HUES64 (cell line): Measurements from ENCODE around the gene SPACA9.

Source experiments
- H3K27ac ChIP-seq: 2 replicates; pipeline ENCODE4 v1.7.0; 2013; ENCODE audit warnings: low read depth, low read length, inconsistent platforms
- H3K27me3 ChIP-seq: 2 replicates; pipeline ENCODE4 v1.6.1; 2013; ENCODE audit warnings: mild to moderate bottlenecking, low read length; ENCODE audit not compliant: insufficient read depth
- H3K36me3 ChIP-seq: 2 replicates; pipeline ENCODE4 v1.6.1; 2013; ENCODE audit warnings: mild to moderate bottlenecking, low read length; ENCODE audit not compliant: insufficient read depth
- H3K4me1 ChIP-seq: 2 replicates; pipeline ENCODE4 v1.6.1; 2013; ENCODE audit warnings: mild to moderate bottlenecking, low read length, moderate library complexity; ENCODE audit not compliant: insufficient read depth
- H3K4me3 ChIP-seq: 2 replicates; pipeline ENCODE4 v1.5.1; 2013; ENCODE audit warnings: mild to moderate bottlenecking, low read length, moderate library complexity
- H3K9ac ChIP-seq: 2 replicates; pipeline ENCODE4 v1.6.1; 2013; ENCODE audit warnings: mild to moderate bottlenecking, low read depth, low read length
- H3K9me3 ChIP-seq: 2 replicates; pipeline ENCODE4 v1.6.1; 2013; ENCODE audit warnings: low read depth, low read length; ENCODE audit not compliant: insufficient read depth
- WGBS: fragments of 150-250, 120-280 bp; methylation state at CpG from one replicate; pipeline ENCODE4 v1.1.7; 2013; ENCODE audit warnings: missing lambda C conversion rate; 5-methylcytosine and 5-hydroxymethylcytosine counted together

Gene SPACA9

DNA sequence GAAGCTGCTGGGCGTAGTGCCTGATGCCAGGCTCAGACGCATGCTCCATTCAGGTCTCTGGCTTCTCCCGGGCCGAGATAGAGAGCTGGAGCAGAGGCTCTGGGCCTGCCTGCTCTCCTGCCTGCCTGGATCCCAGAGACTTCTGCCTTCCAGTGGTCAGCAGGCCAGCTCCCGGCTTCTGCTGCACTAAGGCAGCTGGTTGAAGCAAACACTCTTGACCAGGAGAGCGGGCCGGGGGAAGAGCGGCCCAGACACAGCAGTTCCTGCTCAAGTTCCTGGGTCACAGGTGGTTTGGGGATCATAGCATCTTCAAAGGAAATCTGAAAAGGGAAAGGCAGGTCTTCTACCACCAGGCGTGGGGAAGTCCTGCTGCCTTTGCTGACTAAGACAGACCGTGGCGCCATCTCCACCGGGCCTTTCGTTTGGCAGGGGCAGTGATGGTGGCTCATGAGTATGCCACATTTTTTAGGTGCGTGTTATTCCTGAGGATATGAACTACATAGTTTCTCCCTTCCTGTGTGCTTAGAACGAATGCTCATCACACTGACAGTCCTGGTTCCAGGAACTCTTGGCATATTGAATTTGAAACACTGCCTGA is 31.7 kb upstream of the SPACA9 start:
- Histone ChIP-seq H3K4me1 (peaks cover 6% of the 10 kb centered on the region; the same call in 1 of the 2 replicates), H3K9ac (no peak overlapping the region), H3K27ac (no peak overlapping the region), H3K4me3 (no peak overlapping the region), H3K9me3 (no peaks in the 10 kb centered on the region), H3K36me3 (no peaks in the 10 kb centered on the region), H3K27me3 (no peaks in the 10 kb centered on the region)
- WGBS, result 90% methylated on average over 15 of the region's 15 CpGs

DNA sequence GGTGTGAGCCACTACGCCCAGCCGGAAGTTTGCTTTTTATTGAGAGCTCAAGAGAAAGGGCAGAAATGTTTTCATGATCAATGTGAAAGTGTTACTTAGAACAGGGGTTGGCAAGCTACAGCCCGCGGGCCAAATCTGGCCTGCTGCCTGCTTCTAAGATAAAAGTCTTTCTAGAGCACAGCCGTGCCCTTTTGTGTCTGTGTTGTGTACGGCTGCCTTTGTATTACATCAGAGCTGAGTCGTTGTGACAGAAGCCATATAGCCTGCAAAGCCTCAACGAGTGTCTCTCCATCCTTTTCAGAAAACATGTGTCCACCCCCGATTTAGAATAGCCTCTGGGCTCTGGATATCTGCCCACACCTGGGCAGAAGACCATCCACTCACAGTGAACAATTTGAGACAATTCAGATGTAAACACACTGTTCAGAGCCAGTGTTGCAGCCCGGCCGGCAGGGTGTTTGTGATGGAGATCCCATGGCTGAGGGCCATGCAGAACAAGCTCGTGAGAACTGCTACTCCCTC is 29.5 kb upstream of the SPACA9 start:
- H3K4me3 ChIP-seq, result no peak overlapping the region
- H3K27ac ChIP-seq, result no peak overlapping the region
- peaks cover 6% of the 10 kb centered on the region; the same call in 1 of the 2 replicates for H3K4me1 ChIP-seq
- no peaks in the 10 kb centered on the region for H3K36me3 ChIP-seq
- no peaks in the 10 kb centered on the region for H3K9me3 ChIP-seq
- H3K9ac ChIP-seq, result no peak overlapping the region
- 73% methylated on average over 12 of the region's 12 CpGs for WGBS
- no peaks in the 10 kb centered on the region for H3K27me3 ChIP-seq

DNA sequence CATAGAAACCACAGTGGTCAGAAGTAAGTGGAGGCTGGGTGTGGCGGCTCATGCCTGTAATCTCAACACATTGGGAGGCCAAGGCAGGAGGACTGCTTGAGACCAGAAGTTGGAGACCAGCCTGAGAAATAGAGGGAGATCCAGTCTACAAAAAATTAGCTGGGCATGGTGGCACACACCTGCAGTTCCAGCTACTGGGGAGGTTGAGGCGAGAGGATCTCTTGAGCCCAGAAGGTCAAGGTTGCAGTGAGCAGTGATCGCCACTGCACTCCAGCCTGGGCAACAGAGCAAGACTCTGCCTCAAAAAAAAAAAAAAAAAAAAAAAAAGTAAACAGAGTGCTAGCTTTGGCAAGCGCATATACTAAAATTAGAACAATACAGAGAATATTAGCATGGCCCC is 25.2 kb upstream of the SPACA9 start:
- H3K9me3 ChIP-seq, result no peaks in the 10 kb centered on the region
- WGBS, result 97% methylated on average over 3 of the region's 4 CpGs

DNA sequence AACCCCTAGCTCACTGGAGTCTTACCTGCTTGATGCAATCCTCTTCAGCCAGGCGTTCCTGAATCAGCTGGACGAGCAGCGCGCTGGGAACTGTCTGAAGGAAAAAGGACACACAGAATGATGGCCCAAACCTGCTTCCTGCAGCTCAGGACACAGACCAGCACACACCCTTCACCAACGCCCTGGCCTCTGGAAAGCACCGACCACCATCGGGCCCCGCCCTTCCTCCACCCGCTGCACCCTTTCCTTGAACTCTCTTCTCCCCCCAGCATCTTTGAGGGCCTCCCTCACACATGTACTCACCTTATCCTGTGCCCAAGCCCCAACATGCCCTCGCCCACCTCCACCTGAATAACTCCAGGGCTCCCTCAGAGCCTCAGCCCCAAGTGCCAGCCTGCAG is 23.9 kb upstream of the SPACA9 start:
- H3K36me3 ChIP-seq, result no peaks in the 10 kb centered on the region
- no peaks in the 10 kb centered on the region for H3K9me3 ChIP-seq
- H3K9ac ChIP-seq, result no peak overlapping the region
- WGBS, result 93% methylated on average over 10 of the region's 10 CpGs
- no peak overlapping the region for H3K4me3 ChIP-seq
- H3K27ac ChIP-seq, result no peak overlapping the region
- H3K4me1 ChIP-seq, result peaks cover 10% of the 10 kb centered on the region; the same call in 1 of the 2 replicates
- no peaks in the 10 kb centered on the region for H3K27me3 ChIP-seq

More for the DNA sequence above, 25.2 kb upstream of the SPACA9 start:
- Histone ChIP-seq H3K27me3 (no peaks in the 10 kb centered on the region), H3K36me3 (no peaks in the 10 kb centered on the region), H3K4me1 (peaks cover 15% of the 10 kb centered on the region; the same call in 1 of the 2 replicates), H3K27ac (no peak overlapping the region), H3K4me3 (no peak overlapping the region), H3K9ac (no peak overlapping the region)

DNA sequence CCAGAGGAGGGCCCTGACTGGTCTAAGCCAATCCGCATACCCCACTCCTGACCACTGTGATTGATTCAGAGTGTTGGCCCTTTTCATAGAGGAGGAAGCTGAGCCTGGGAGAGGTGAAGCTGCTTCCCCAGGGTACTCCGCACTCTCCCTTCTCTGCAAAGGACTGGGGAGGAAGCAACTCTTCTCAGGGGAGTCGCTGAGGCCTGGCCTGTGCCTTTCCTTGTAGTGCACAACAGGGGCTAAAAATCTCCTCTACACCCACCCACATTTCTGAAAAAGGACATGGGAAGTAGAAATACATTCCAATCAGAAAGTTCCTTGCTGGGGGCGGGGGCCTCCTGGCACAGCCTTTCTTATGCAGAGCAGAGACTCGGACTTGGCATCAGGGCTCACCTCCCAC is 22.8 kb upstream of the SPACA9 start:
- no peaks in the 10 kb centered on the region for H3K36me3 ChIP-seq
- H3K27me3 ChIP-seq, result no peaks in the 10 kb centered on the region
- H3K4me3 ChIP-seq, result no peak overlapping the region
- 68% methylated on average over 5 of the region's 5 CpGs for WGBS
- H3K9me3 ChIP-seq, result no peaks in the 10 kb centered on the region
- H3K4me1 ChIP-seq, result peaks cover 10% of the 10 kb centered on the region; the same call in 1 of the 2 replicates
- H3K27ac ChIP-seq, result no peak overlapping the region
- no peak overlapping the region for H3K9ac ChIP-seq

DNA sequence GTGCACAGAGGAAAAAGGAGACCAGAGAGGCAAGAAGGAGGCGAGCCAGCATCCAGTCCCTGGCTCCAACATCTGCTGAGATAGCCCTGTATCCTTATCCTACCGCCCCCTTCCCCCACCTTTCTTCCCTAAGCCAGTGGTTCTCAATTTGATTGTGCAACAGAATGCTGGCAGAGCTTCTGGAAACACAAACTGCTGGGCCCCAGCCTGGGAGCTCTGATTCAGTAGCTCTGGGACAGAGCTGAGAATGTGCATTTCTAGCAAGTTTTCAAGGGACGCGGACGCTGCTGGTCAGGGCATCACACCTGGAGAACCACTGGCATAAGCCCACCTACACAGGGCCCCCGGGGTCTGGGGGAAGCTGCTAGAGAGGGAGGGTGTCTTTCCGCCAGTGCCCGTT is 21.7 kb upstream of the SPACA9 start:
- H3K36me3 ChIP-seq, result no peaks in the 10 kb centered on the region
- WGBS, result 62% methylated on average over 8 of the region's 8 CpGs
- H3K27me3 ChIP-seq, result no peaks in the 10 kb centered on the region
- no peak overlapping the region for H3K27ac ChIP-seq
- peaks cover 10% of the 10 kb centered on the region; the same call in 1 of the 2 replicates for H3K4me1 ChIP-seq
- H3K4me3 ChIP-seq, result no peak overlapping the region
- no peaks in the 10 kb centered on the region for H3K9me3 ChIP-seq
- H3K9ac ChIP-seq, result no peak overlapping the region

DNA sequence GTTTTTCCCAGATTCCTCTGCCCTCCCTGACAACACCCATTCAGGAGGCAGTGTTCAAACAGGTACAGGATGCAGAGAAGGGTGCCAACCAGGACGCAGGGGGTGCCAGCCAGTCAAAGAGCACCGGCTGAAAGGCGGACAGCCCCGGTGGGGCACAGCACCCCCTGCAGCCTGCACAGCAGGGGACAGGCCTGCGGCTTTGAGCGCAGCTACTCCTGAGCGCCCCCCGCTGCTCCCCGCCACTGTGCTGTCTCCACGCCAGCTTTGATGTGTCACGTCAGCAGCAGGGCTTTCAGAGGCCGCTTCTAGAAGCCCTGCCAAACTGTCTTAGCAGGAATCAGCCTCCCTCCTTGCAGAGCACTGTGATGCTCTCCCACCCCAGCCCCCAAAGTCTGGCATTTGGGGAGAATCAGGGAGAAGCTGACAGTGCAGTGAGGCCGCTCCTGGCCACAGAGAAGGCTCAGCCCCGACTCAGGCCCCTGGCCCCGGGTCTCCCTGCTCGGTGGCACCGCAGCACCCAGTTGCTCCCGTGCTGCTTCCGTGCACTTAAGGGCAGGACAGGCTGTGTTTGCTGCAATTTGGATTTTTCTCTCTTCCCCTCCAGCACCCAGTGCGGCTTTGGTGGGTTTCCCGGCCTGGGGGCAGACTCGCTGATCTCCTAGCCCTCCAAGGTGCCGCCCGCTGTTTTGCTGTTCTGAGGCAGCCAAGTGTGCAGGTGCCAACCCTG is 20.9 kb upstream of the SPACA9 start:
- 54% methylated on average over 24 of the region's 24 CpGs for WGBS
- no peaks in the 10 kb centered on the region for H3K27me3 ChIP-seq
- H3K4me1 ChIP-seq, result peaks cover 10% of the 10 kb centered on the region; the same call in 1 of the 2 replicates

DNA sequence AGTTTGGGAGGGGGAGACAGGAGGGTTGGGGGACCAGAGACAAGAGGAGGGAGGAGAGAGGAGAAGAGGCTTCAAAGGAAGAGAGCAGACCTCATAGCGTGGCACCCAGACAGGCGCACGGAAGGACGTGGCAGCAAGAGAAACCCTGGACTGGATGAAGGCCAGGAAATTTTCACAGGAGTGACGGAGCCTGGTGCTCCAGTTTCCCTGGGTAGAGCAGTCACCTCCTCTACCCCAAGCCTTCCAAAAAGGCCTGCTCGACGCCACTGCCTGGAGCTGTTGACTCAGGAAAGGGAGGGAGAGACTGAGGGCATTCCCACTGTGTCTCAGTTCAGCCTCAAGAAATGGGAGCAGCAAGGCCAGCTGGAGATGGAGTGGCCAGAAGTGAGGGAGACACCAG is 19.9 kb upstream of the SPACA9 start:
- Histone ChIP-seq H3K36me3 (no peaks in the 10 kb centered on the region), H3K4me1 (peaks cover 10% of the 10 kb centered on the region; the same call in 1 of the 2 replicates), H3K9me3 (no peaks in the 10 kb centered on the region), H3K4me3 (no peak overlapping the region), H3K9ac (no peak overlapping the region), H3K27me3 (no peaks in the 10 kb centered on the region), H3K27ac (no peak overlapping the region)
- WGBS, result 87% methylated on average over 7 of the region's 7 CpGs

More for the DNA sequence above, 20.9 kb upstream of the SPACA9 start:
- H3K27ac ChIP-seq, result no peak overlapping the region
- no peaks in the 10 kb centered on the region for H3K36me3 ChIP-seq
- H3K9ac ChIP-seq, result no peak overlapping the region
- no peaks in the 10 kb centered on the region for H3K9me3 ChIP-seq
- H3K4me3 ChIP-seq, result no peak overlapping the region

DNA sequence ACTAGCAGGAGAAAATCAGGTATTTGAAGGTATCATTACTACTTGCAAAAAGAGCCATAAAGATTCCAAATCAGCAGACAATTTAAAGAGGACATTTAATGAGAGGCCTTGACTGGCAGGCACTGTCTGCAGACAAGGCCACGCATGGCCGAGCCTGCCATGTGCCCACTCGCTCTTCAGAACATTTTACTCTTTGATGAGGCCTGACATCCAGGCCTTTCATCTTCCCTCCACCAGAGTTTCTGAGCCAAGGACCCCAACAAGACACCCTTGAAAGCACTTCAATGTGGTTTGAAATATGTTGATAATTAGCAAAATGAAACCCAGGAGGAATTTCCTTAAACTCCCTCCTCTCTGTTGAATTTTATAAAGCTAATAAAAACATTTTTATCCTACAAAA is 17.0 kb upstream of the SPACA9 start:
- Histone ChIP-seq H3K27me3 (no peaks in the 10 kb centered on the region; the same call in 1 of the 2 replicates), H3K4me3 (no peak overlapping the region), H3K36me3 (no peaks in the 10 kb centered on the region), H3K9ac (no peak overlapping the region), H3K27ac (no peak overlapping the region), H3K4me1 (peaks cover 14% of the 10 kb centered on the region; the same call in 1 of the 2 replicates), H3K9me3 (no peaks in the 10 kb centered on the region)
- WGBS, result 95% methylated on average over 3 of the region's 3 CpGs

DNA sequence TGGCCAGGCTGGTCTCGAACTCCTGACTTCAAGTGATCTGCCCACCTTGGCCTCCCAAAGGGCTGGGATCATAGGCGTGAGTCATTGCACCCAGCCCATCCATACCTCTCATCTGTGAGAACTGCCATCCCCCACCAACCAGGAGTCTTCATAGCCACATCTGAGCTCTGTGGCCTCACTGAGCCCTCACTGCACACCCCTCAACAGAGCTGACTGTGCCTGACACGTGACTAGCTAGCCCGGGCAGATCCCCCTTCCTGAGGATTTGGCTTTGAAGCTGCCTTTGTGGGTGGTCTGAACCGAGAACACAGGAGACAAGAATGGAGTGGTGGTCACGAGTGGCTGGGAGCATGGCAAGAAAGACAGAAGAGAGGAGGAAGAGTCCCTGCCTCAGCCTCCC is 16.2 kb upstream of the SPACA9 start:
- no peaks in the 10 kb centered on the region; the same call in 1 of the 2 replicates for H3K27me3 ChIP-seq
- H3K27ac ChIP-seq, result no peak overlapping the region
- no peak overlapping the region for H3K9ac ChIP-seq
- 0 out of 2 replicates have a peak, but pooled peaks cover 8% of the 10 kb centered on the region for H3K4me1 ChIP-seq
- H3K36me3 ChIP-seq, result no peaks in the 10 kb centered on the region
- WGBS, result 78% methylated on average over 6 of the region's 6 CpGs
- H3K9me3 ChIP-seq, result no peaks in the 10 kb centered on the region
- H3K4me3 ChIP-seq, result no peak overlapping the region

DNA sequence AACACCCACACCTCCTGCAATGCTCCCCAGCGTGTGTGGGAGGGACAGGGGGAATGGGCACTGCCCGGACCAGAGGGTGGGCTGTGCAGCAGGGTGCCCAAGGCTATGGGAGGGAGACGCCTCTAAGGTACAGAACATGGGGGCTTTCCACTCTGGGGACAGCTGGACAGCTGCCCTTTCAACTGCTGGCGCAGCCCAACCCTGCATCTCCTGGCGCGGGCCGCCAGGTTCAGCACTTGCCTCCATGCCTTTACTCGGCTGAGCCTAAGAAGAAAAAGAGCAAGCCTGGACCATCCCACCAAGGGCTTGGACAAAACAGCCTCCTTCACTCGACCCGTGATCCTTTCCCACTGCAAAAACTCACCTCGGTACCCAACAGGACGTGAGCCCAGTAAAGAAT is 15.6 kb upstream of the SPACA9 start:
- H3K27ac ChIP-seq, result no peak overlapping the region
- H3K4me1 ChIP-seq, result 0 out of 2 replicates have a peak, but pooled peaks cover 5% of the 10 kb centered on the region
- H3K27me3 ChIP-seq, result no peaks in the 10 kb centered on the region; the same call in 1 of the 2 replicates
- no peak overlapping the region for H3K4me3 ChIP-seq
- H3K9me3 ChIP-seq, result no peaks in the 10 kb centered on the region
- no peaks in the 10 kb centered on the region for H3K36me3 ChIP-seq
- H3K9ac ChIP-seq, result no peak overlapping the region
- 85% methylated on average over 12 of the region's 12 CpGs for WGBS
